IPS DF 6.9 (cell line): ENCODE results near the gene PSD2.

Experiments used
- DNase-seq: peaks from one replicate; pipeline ENCODE4 v3.0.0-alpha.2; 2013; ENCODE audit warnings: low read depth, low spot score
- H3K27ac ChIP-seq: one replicate; pipeline ENCODE4 v1.5.1; 2013; ENCODE audit warnings: low read length, control low read depth
- H3K27me3 ChIP-seq: 2 replicates; pipeline ENCODE4 v1.6.1; 2013; ENCODE audit warnings: mild to moderate bottlenecking, low read length; ENCODE audit not compliant: control insufficient read depth, insufficient read depth
- H3K36me3 ChIP-seq: 2 replicates; pipeline ENCODE4 v1.6.1; 2013; ENCODE audit warnings: low read length; ENCODE audit not compliant: control insufficient read depth, insufficient read depth
- H3K4me1 ChIP-seq: 2 replicates; pipeline ENCODE4 v1.6.1; 2013; ENCODE audit warnings: low read length; ENCODE audit not compliant: control insufficient read depth, insufficient read depth
- H3K4me3 ChIP-seq: 2 replicates; pipeline ENCODE4 v1.5.1; 2013; ENCODE audit warnings: mild to moderate bottlenecking, low read length
- H3K9me3 ChIP-seq: 2 replicates; pipeline ENCODE4 v1.6.1; 2013; ENCODE audit warnings: low read length, inconsistent platforms; ENCODE audit not compliant: control insufficient read depth, insufficient read depth
- WGBS: extraction: QIAGEN DNeasy Blood & Tissue Kit; methylation state at CpG from one replicate; pipeline ENCODE4 v1.1.7; 2013; ENCODE audit warnings: mixed read lengths, missing lambda C conversion rate; ENCODE audit not compliant: insufficient read length, insufficient coverage; 5-methylcytosine and 5-hydroxymethylcytosine counted together

Gene PSD2

DNA sequence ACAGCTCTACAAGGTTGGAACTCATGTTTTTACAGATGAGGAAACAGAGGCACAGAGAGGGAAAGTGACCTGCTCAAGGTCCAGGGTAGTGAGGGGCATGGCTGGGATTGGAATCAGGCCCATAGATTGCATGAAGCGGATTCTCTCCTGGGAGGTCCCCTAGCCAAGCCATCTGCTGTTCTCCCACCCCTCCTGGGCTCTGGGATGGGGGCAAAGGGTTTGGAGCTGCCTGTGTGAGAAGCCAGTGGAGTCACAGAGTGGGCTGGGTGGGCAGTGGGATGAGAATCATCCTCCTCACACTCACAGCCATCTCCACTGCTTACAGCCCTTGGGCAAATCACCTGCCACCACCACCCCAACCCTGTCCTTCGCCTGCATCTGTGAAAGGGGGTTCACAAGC, 38.6 kb upstream of the PSD2 start:
- Histone ChIP-seq H3K27me3 (peaks cover 25% of the 10 kb centered on the region), H3K36me3 (no peaks in the 10 kb centered on the region), H3K4me1 (0 out of 2 replicates have a peak, but pooled peaks cover 2% of the 10 kb centered on the region), H3K27ac (no peak overlapping the region), H3K4me3 (no peak overlapping the region), H3K9me3 (no peaks in the 10 kb centered on the region)
- DNase-seq, result no peak
- no CpG with 5 or more reads among the region's 2 CpGs for whole genome bisulfite sequencing

DNA sequence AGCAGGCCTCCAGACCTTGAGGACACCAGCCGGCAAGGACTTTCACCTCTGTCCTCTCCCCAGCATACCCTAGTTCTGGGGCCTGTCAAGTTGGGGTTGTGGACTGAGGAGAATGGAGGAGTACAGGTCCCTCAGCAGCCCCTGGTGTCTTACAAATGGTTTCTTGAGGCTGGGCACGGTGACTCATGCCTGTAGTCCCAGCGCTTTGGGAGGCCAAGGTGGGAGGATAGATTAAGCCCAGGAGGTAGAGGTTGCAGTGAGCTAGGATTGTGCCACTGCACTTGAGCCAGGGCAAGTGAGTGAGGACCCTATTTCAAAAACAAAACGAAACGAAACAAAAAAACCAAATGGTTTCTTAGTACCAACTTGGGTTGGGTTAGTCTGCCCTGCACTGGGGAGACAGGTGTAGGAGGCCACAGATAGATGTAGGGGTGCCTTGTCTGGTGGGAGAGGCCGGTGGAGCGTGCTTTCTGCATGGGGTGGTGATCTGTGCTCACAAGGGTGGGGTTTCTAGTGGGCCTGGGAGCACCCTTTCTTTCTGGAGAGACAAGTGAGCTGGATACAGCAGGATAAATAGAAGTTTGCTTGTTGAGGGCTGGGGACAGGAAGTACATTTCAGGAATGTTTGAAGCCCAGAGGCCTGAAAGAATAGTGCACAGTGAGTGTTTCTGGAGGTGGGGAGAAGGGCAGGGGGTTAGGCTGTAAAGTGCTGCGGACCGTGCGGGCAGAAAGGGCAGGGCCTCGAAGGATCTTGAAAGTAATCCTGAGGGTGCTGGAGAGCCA, 37.7 kb upstream of the PSD2 start:
- WGBS, result no CpG with 5 or more reads among the region's 11 CpGs
- Histone ChIP-seq H3K27me3 (peaks cover 21% of the 10 kb centered on the region), H3K4me3 (no peak overlapping the region), H3K27ac (no peak overlapping the region), H3K9me3 (no peaks in the 10 kb centered on the region), H3K36me3 (no peaks in the 10 kb centered on the region), H3K4me1 (0 out of 2 replicates have a peak, but pooled peaks cover 2% of the 10 kb centered on the region)
- no peak for DNase-seq

DNA sequence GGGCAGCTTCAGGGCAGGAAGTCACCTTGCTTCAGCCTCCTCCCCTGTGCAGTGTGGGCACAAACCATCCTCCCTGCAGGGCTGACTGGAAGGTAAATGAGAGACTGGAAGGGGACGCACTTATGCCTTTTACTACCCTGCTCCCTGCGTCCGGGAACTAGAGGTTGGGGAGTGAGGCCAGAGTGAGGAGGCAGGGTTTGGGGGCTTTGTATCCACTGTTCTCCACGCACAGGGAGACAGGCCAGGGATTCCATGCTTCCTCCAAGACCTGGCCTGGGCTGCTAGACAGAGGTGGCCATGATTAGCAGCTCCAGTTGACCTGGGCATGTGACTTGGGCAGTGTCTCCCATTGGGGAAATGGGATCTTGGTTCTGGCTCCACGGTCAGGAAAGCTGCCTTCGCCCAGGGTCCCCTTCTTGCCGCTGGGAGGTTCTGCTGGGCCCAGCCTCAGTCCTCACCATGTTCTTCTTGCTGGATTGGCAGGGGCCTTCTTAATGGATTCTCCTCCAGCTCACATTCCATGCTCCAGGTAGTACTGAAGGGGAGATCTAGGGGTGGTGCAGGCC, 37.0 kb upstream of the PSD2 start:
- 0 out of 2 replicates have a peak, but pooled peaks cover 2% of the 10 kb centered on the region for H3K4me1 ChIP-seq
- no CpG with 5 or more reads among the region's 7 CpGs for WGBS
- no peak overlapping the region for H3K4me3 ChIP-seq

DNA sequence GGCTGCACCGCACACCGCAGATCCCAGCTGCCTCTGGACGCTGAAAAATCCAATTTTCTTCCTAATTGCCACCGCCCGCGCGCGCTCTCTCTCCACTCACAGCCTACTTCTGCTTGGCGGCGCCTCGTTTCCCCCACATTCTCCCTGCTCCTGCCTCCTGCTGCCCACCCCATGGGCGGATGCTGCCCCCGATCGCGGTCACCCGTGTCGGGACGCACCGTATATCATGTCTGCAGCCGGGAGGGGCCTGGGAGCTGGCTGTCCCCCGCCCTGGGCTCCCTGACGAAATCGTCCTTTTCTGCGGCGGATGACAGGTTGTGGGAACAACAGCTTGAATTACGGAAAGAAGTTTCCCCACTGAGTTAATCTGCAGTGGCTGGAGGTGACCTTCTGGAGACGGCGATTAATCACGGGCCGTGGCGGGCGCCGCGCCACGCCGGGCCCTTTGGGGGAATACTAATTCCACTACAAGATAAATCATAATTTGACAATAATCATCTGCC, 36.3 kb upstream of the PSD2 start:
- Histone ChIP-seq H3K4me3 (no peak overlapping the region), H3K36me3 (no peaks in the 10 kb centered on the region), H3K27me3 (peaks cover 22% of the 10 kb centered on the region), H3K27ac (no peak overlapping the region), H3K9me3 (no peaks in the 10 kb centered on the region), H3K4me1 (peaks cover 4% of the 10 kb centered on the region; the same call in 1 of the 2 replicates)
- DNase-seq, result no peak
- WGBS, result no CpG with 5 or more reads among the region's 36 CpGs

More for the DNA sequence above, 37.0 kb upstream of the PSD2 start:
- no peak overlapping the region for H3K27ac ChIP-seq
- no peak for DNase-seq
- H3K9me3 ChIP-seq, result no peaks in the 10 kb centered on the region
- no peaks in the 10 kb centered on the region for H3K36me3 ChIP-seq
- H3K27me3 ChIP-seq, result peaks cover 19% of the 10 kb centered on the region

DNA sequence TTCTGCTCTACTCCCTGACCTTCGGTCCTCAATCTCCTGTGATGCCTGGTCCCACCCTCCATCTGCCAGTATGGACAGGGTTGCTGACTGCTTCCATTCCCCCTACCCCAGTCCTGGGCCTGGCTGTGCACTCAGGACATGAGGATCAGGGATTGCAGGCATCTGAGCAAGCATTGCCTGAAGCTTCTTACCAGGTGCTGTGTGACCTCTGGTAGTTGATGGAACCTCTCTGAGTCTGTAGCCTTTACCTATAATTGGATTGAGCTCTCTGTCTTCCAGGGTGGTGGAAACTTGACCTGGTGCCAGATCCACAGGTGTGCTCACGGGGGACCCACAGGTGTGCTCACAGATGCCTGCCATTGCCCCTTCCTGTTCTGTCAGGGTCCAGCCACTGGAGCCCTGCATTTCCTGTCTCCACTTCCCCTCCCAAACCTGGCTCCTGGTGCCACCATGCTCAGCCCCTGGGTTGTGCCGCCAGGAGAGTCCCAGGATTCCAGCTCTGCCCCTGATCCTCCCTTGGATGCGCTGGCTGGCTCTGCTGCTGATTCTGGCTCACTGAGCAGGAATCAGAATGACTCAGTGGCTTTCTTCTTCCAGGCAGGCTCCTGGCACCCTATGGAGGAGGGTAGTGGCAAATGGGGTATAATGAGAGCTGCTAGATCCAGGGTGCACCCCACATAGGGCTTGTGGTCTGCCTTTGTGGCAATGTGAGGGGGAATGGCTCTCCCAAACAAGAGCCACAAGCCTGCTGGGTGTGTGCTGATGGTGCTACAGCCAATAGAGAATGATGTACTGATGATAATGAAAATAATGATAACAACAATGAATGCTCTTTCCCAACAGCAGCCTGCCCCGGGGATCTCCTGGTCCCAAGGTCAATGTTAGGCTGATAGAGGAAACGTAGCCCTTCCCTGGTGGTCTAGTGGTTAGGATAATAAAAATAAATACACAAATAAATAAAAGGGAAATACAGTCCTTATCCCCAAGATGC, 35.2 kb upstream of the PSD2 start:
- peaks cover 8% of the 10 kb centered on the region; the same call in 1 of the 2 replicates for H3K4me1 ChIP-seq

DNA sequence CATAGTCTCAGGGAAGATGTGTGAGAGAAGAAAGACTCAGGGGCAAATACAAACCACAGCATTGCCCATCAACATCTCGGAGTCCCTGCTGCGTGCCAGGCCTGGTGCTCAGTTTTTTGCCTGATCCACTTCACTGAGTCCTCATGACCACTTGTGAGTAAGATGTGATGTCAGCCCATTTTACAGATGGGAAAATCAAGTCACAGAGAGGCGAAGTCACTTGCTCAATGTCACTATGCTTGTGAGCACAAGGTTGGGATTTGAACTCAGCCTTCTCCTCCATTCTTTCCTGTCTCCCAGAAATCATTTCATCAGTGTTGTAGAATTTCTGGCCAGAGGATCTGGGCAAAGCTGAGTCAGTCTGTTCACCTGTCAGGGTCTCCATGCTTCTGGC, 34.6 kb upstream of the PSD2 start:
- no peak for DNase-seq
- H3K27me3 ChIP-seq, result peaks cover 10% of the 10 kb centered on the region; the same call in 1 of the 2 replicates
- no peak overlapping the region for H3K27ac ChIP-seq
- no peaks in the 10 kb centered on the region for H3K9me3 ChIP-seq
- H3K36me3 ChIP-seq, result no peaks in the 10 kb centered on the region
- no CpG with 5 or more reads among the region's 3 CpGs for WGBS
- no peak overlapping the region for H3K4me3 ChIP-seq
- peaks cover 7% of the 10 kb centered on the region; the same call in 1 of the 2 replicates for H3K4me1 ChIP-seq

More for the DNA sequence above, 35.2 kb upstream of the PSD2 start:
- H3K4me3 ChIP-seq, result no peak overlapping the region
- DNase-seq, result no peak
- H3K36me3 ChIP-seq, result no peaks in the 10 kb centered on the region
- no peaks in the 10 kb centered on the region for H3K9me3 ChIP-seq
- no peak overlapping the region for H3K27ac ChIP-seq
- peaks cover 13% of the 10 kb centered on the region; the same call in 1 of the 2 replicates for H3K27me3 ChIP-seq
- WGBS, result no CpG with 5 or more reads among the region's 6 CpGs

DNA sequence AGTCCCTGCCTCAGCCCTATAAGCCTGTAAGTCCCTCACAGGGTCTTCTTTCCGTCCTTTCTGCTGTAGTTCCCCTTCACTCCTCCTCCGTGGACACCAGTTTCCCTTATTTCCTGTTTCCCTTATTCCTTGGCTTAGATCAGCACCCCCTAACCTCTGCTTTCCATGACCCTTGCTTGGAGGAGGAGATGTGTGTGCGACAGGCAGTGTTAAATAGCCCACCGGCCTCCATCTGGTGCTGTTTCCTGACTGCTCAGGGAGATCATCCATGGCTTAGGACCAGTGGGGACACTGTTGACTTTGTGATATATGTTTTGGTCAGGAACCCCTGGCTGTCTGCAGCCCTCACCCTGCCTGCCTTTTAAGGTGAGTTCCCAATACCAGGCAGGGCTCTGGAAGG, 34.1 kb upstream of the PSD2 start:
- DNase-seq, result no peak
- Histone ChIP-seq H3K27me3 (peaks cover 7% of the 10 kb centered on the region; the same call in 1 of the 2 replicates), H3K4me3 (no peak overlapping the region), H3K36me3 (no peaks in the 10 kb centered on the region), H3K27ac (no peak overlapping the region), H3K4me1 (peaks cover 7% of the 10 kb centered on the region; the same call in 1 of the 2 replicates), H3K9me3 (no peaks in the 10 kb centered on the region)
- WGBS, result no CpG with 5 or more reads among the region's 4 CpGs

DNA sequence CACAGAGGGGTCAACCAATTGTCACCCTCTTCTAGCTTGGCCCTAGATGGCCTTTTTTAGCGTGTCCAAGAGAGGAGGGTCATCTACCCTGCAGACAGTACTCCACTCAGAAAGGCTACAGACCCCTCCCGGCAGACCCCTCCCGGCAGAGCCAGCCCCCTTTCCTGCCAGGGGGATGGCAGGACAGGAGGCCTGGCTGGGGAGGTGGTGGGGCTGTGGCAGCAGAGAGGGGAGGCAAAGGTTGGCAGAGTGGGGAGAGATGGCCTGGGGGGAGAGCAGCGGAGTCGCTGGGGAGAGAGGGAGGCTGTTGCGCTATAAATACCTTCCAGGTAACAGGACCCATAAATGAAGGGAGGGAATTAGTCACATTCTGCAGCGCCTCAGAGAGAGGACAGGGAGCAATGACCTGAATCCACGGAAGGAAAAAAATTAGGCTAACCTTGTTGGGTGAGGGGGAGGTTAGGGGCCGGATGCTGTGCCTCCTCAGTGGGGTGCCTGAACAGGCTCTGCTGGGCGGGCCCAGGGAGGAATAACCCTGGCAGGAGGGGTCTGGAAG, 32.9 kb upstream of the PSD2 start:
- H3K27me3 ChIP-seq, result peaks cover 2% of the 10 kb centered on the region; the same call in 1 of the 2 replicates
- no peaks in the 10 kb centered on the region for H3K9me3 ChIP-seq
- WGBS, result no CpG with 5 or more reads among the region's 10 CpGs
- H3K4me1 ChIP-seq, result peaks cover 7% of the 10 kb centered on the region; the same call in 1 of the 2 replicates
- no peak for DNase-seq
- H3K4me3 ChIP-seq, result no peak overlapping the region
- H3K36me3 ChIP-seq, result no peaks in the 10 kb centered on the region
- H3K27ac ChIP-seq, result no peak overlapping the region

DNA sequence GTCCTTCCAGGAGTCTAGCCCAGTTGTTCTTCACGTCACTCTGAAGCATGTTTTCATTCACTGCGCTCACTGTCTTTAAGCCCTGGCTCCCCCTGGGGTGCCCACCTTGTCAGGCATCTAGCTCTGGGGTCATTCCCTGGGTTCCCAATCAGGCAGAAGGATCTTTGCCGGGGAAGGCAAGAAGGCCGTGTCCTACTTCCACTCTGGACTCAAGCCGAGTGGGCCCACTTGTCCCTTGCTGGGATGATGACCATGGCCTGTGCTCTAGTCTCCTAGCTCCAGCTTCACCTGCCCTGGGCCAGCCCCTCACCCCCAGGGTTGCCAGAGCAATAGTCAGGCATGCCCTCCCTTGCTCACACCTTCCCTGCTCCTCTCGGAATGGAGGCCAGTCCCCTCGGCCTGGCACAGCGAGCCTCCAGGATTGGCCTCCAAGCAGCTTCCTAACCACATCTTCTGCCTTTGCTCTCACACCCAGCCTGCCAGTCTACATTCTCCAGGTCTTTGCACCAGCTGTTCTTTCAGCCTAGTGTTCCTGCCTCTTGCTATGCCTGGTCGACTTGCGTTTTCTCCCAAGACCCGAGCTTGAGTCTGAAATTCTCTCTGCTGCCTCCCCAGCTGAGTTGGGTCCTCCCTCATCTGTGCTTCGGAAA, 32.2 kb upstream of the PSD2 start:
- no CpG with 5 or more reads among the region's 12 CpGs for WGBS
- H3K27ac ChIP-seq, result no peak overlapping the region
- no peaks in the 10 kb centered on the region for H3K36me3 ChIP-seq
- H3K9me3 ChIP-seq, result no peaks in the 10 kb centered on the region
- no peak overlapping the region for H3K4me3 ChIP-seq
- H3K27me3 ChIP-seq, result peaks cover 2% of the 10 kb centered on the region; the same call in 1 of the 2 replicates
- peaks cover 7% of the 10 kb centered on the region; the same call in 1 of the 2 replicates for H3K4me1 ChIP-seq
- DNase-seq, result no peak
